ENCODE measurements around the gene OR10V1. TPM values are rescaled to one million over a fixed set of nuclear protein-coding genes. Genes with fewer than 3 reads are reported as not detected.

Gene OR10V1
- total and polyA plus RNA-seq, 9 of the 15 experiments (the other 6 are each of a cell fraction or from before 2014, with no cell fraction given), result not detected

DNA sequence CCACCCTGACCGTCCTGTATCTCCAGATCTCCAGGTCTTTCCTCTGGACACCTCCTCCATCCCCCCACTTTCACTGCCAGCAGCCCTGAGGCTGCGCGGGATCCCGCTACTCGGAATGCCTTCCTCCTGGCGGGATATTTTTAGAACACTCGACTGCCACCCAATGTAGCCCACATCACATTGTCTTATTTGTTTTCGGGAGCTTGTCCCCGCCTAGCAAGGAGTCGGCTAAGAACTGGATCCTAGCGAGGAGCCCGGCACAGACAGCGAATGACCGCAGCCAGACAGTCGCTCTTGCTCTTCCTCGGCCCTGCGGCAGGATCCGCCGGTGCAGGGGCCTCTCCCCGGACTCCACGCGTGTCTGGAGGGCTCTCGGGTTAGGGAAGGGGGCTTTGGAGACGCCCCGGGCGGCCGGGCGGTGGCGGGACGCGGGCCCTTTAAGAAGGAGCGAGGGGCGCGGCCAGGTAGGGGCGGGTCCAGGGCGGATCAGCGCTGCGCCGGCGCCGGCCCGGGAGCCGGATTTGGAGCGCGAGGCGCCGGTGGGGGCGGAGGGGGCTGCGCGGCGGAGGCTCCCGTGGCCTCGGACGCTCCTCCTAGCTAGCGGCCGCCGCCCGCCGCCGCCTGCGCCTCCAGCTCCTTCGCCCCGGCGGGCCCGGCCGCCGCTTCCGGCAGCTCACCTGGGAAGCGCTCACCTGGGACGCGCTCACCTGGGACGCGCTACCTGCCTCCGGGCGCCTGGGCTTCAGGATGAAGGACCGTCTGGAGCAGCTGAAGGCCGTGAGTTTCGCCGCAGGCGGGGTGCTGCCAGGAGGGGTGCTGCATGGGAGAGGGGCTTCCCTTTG lies 41.4 kb upstream of the OR10V1 start, which contains the start of gene STX3 (continued):
- TF ChIP-seq CBFB (CRISPR knock-in tag; IDR thresholded peaks at IDR 0.05) (no peak), SIRT6 (IDR thresholded peaks at IDR 0.05; ENCODE audit: low read depth, low read length) (no peak), KAT7 (CRISPR knock-in tag; IDR thresholded peaks at IDR 0.05; ENCODE audit: borderline replicate concordance) (peak; percentile 47; the same call in 1 of the 2 replicates), MEIS2 (IDR thresholded peaks at IDR 0.05; ENCODE audit: partially characterized antibody) (peak; percentile 33), NEUROD1 (IDR thresholded peaks at IDR 0.05; ENCODE audit: borderline replicate concordance, low read depth, low read length, partially characterized antibody) (no peak), SIN3B (IDR thresholded peaks at IDR 0.05; ENCODE audit: low read depth) (peak; percentile 71), NCOA1 (IDR thresholded peaks at IDR 0.05; ENCODE audit: low read depth) (no peak), GATA2 (CRISPR knock-in tag; IDR thresholded peaks at IDR 0.05) (peak; percentile 49; the same call in 1 of the 2 replicates), YBX1 (IDR thresholded peaks at IDR 0.05) (no peak), SREBF1 (IDR thresholded peaks at IDR 0.05; ENCODE audit: borderline replicate concordance, low read depth, low read length) (no peak), KAT2B (IDR thresholded peaks at IDR 0.05; ENCODE audit: low read depth, low read length) (no peak), MCM7 (IDR thresholded peaks at IDR 0.05) (no peak), KDM4B (IDR thresholded peaks at IDR 0.05; ENCODE audit: borderline replicate concordance in 2 of 2, low read depth in 1 of 2) (no peak)
- TF ChIP-seq, protein P1, sequence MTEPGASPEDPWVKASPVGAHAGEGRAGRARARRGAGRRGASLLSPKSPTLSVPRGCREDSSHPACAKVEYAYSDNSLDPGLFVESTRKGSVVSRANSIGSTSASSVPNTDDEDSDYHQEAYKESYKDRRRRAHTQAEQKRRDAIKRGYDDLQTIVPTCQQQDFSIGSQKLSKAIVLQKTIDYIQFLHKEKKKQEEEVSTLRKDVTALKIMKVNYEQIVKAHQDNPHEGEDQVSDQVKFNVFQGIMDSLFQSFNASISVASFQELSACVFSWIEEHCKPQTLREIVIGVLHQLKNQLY (CRISPR knock-in tag; conservative IDR thresholded peaks at IDR 0.05), result no peak
- TF ChIP-seq, protein P2, sequence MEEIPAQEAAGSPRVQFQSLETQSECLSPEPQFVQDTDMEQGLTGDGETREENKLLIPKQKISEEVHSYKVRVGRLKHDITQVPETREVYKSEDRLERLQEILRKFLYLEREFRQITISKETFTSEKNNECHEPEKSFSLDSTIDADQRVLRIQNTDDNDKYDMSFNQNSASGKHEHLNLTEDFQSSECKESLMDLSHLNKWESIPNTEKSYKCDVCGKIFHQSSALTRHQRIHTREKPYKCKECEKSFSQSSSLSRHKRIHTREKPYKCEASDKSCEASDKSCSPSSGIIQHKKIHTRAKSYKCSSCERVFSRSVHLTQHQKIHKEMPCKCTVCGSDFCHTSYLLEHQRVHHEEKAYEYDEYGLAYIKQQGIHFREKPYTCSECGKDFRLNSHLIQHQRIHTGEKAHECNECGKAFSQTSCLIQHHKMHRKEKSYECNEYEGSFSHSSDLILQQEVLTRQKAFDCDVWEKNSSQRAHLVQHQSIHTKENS (CRISPR knock-in tag; IDR thresholded peaks at IDR 0.05), result no peak
- TF ChIP-seq, protein P3, sequence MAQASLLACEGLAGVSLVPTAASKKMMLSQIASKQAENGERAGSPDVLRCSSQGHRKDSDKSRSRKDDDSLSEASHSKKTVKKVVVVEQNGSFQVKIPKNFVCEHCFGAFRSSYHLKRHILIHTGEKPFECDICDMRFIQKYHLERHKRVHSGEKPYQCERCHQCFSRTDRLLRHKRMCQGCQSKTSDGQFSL (CRISPR knock-in tag; IDR thresholded peaks at IDR 0.05), result 0 out of 2 replicates have a peak, but pooled peaks have one; percentile 4
- TF ChIP-seq, protein P3 (tag; IDR thresholded peaks at IDR 0.05), result no peak
